ENCODE data around the gene ATP8B4. TPM values are rescaled to one million over a fixed set of nuclear protein-coding genes. Genes with fewer than 3 reads are reported as not detected.

Gene ATP8B4
- polyA plus RNA-seq, 1 donor (not counting 4 experiments of a cell fraction or from before 2014, with no cell fraction given), result 0.05 TPM

GRCh38 chr15:50137893-50138292 is 18.9 kb upstream of the ATP8B4 start:
- peak overlapping the region; percentile 11 for H3K4me2 ChIP-seq (ENCODE audit: control insufficient read depth, extremely low read depth, insufficient read depth, low read depth, low read length)
- H3K4me3 ChIP-seq (ENCODE audit: control insufficient read depth in 2 of 3, extremely low read depth in 1 of 3, insufficient read depth in 2 of 3, low read depth in 1 of 3, low read length in 3 of 3), result no peak overlapping the region
- no peaks in the 10 kb centered on the region for H3K79me2 ChIP-seq (ENCODE audit: control insufficient read depth, insufficient read depth, low read length)
- TF ChIP-seq CTCF (optimal IDR thresholded peaks at IDR 0.05 in 1 of 3, IDR thresholded peaks at IDR 0.05 in 1 of 3, conservative IDR thresholded peaks at IDR 0.05 in 1 of 3; ENCODE audit: extremely low read depth in 1 of 3, insufficient read depth in 2 of 3, low read length in 3 of 3), result no peak
- TF ChIP-seq EZH2 (IDR thresholded peaks at IDR 0.05; ENCODE audit: low read length), result no peak
- DNase-seq (ENCODE audit: low read depth, low spot score), result no peak
- peaks cover 24% of the 10 kb centered on the region for H3K4me1 ChIP-seq (ENCODE audit: control insufficient read depth, extremely low read depth, insufficient read depth, low read length)
- H3K9ac ChIP-seq (ENCODE audit: control insufficient read depth, extremely low read depth, insufficient read depth, low read length), result no peak overlapping the region
- H3K36me3 ChIP-seq (ENCODE audit: control insufficient read depth in 2 of 2, extremely low read depth in 1 of 2, insufficient read depth in 2 of 2, low read length in 2 of 2), result no peaks in the 10 kb centered on the region
- no peaks in the 10 kb centered on the region for H3K27me3 ChIP-seq (ENCODE audit: control insufficient read depth, extremely low read depth, insufficient read depth, low read length)
- no peak for FAIRE-seq
- no peak overlapping the region for H2AFZ ChIP-seq (ENCODE audit: control insufficient read depth, low read length)
- H3K27ac ChIP-seq (ENCODE audit: control insufficient read depth, insufficient read depth, low read length), result peak overlapping the region; percentile 40
- H4K20me1 ChIP-seq (ENCODE audit: control insufficient read depth, extremely low read depth, insufficient read depth, low read length), result no peaks in the 10 kb centered on the region
- dilution Hi-C loops (cut with MboI; ENCODE audit: extremely low pct_ligation_motif_present, low sequenced_read_pairs), result no loop called here
- no peaks in the 10 kb centered on the region for H3K9me1 ChIP-seq (ENCODE audit: control insufficient read depth, extremely low read depth, insufficient read depth, low read length)
- no peaks in the 10 kb centered on the region for H3K9me3 ChIP-seq (ENCODE audit: control insufficient read depth, low read depth, low read length)

- peak; percentile 97 for DNase-seq (ENCODE audit: low read depth, low spot score)
- Histone ChIP-seq H3K79me2 (ENCODE audit: control insufficient read depth, insufficient read depth, low read length) (no peaks in the 10 kb centered on the region), H3K9ac (ENCODE audit: control insufficient read depth, extremely low read depth, insufficient read depth, low read length) (no peak overlapping the region), H4K20me1 (ENCODE audit: control insufficient read depth, extremely low read depth, insufficient read depth, low read length) (no peaks in the 10 kb centered on the region), H3K4me3 (ENCODE audit: control insufficient read depth in 2 of 3, extremely low read depth in 1 of 3, insufficient read depth in 2 of 3, low read depth in 1 of 3, low read length in 3 of 3) (no peak overlapping the region), H2AFZ (ENCODE audit: control insufficient read depth, low read length) (no peak overlapping the region), H3K27ac (ENCODE audit: control insufficient read depth, insufficient read depth, low read length) (peak overlapping the region; percentile 40), H3K27me3 (ENCODE audit: control insufficient read depth, extremely low read depth, insufficient read depth, low read length) (no peaks in the 10 kb centered on the region), H3K4me1 (ENCODE audit: control insufficient read depth, extremely low read depth, insufficient read depth, low read length) (peaks cover 24% of the 10 kb centered on the region), H3K9me3 (ENCODE audit: control insufficient read depth, low read depth, low read length) (no peaks in the 10 kb centered on the region), H3K9me1 (ENCODE audit: control insufficient read depth, extremely low read depth, insufficient read depth, low read length) (no peaks in the 10 kb centered on the region), H3K36me3 (ENCODE audit: control insufficient read depth in 2 of 2, extremely low read depth in 1 of 2, insufficient read depth in 2 of 2, low read length in 2 of 2) (no peaks in the 10 kb centered on the region), H3K4me2 (ENCODE audit: control insufficient read depth, extremely low read depth, insufficient read depth, low read depth, low read length) (peak overlapping the region; percentile 11)
- FAIRE-seq, result peak; percentile 97
- TF ChIP-seq EZH2 (IDR thresholded peaks at IDR 0.05; ENCODE audit: low read length) (no peak), CTCF (optimal IDR thresholded peaks at IDR 0.05 in 1 of 3, IDR thresholded peaks at IDR 0.05 in 1 of 3, conservative IDR thresholded peaks at IDR 0.05 in 1 of 3; ENCODE audit: extremely low read depth in 1 of 3, insufficient read depth in 2 of 3, low read length in 3 of 3) (no peak)
- dilution Hi-C loops (cut with MboI; ENCODE audit: extremely low pct_ligation_motif_present, low sequenced_read_pairs), result no loop called here
Observed at GRCh38 chr15:50137330-50137761, 18.3 kb upstream of the ATP8B4 start.
